SH-SY5Y (cell line): Measurements from ENCODE around the gene KNTC1.

ENCODE experiments used
- GATA2 ChIP-seq: IDR thresholded peaks from 2 replicates; pipeline ENCODE4 v1.6.1; 2011; ENCODE audit warnings: mild to moderate bottlenecking, low read depth, low read length
- GATA3 ChIP-seq: IDR thresholded peaks from 2 replicates; pipeline ENCODE4 v1.6.1; 2011; ENCODE audit warnings: low read depth, mild to moderate bottlenecking, low read length, moderate library complexity

DNA sequence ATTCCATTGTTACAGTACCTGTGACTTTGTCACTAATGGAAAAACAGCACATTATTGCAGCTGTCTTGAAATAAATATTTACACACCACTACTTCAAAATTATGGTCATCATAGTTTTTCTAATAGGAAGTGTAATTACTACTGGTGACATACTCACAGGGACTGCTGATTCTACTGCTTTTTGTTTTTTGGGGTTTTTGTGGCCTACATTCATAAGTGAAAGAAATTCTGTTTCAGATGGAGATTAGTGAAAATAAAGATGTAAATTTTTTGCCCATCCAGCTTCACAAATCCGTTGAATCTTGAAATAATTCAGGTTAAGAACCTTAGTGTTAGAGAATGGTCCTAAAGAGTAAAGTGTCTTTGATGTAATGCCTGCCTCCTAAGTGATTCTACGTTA is 17.5 kb downstream of the KNTC1 start:
- TF ChIP-seq GATA2 (no peak), GATA3 (no peak)
